Activated CD4-positive, alpha-beta T cell treated with anti-CD3 and anti-CD28 coated beads, Interleukin-2, amount 50 U/mL, for 4 hours (primary cell): Measurements from ENCODE around the gene TMEM270.
"Not testable (repeated sequence)": the region's sequence is repeated elsewhere in the genome, so short reads cannot be mapped to it uniquely, and the experiment has no call there.

Source experiments
- DNase-seq, 2 experiments: peaks; one replicate each; pipeline ENCODE4 v3.0.0-alpha.2; 2020

The TMEM270 gene

DNA sequence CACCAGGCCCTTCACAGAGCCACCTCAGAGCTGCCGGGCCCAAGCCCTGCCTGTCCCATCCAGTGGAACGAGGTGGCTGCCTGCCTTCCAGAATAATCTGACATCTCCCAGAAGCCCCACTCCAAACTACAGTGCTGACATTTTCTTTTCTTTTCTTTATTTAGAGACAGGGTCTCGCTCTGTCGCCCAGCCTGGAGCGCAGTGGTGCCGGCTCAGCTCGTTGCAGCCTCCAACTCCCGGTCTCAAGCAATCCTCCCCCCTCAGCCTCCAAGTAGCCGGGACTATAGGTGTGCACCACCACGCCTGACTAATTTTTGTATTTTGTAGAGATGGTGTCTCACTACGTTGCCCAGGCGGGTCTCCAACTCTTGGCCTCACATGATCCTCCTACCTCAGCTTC, 346 bp downstream of the TMEM270 start:
- DNase-seq: no peak

DNA sequence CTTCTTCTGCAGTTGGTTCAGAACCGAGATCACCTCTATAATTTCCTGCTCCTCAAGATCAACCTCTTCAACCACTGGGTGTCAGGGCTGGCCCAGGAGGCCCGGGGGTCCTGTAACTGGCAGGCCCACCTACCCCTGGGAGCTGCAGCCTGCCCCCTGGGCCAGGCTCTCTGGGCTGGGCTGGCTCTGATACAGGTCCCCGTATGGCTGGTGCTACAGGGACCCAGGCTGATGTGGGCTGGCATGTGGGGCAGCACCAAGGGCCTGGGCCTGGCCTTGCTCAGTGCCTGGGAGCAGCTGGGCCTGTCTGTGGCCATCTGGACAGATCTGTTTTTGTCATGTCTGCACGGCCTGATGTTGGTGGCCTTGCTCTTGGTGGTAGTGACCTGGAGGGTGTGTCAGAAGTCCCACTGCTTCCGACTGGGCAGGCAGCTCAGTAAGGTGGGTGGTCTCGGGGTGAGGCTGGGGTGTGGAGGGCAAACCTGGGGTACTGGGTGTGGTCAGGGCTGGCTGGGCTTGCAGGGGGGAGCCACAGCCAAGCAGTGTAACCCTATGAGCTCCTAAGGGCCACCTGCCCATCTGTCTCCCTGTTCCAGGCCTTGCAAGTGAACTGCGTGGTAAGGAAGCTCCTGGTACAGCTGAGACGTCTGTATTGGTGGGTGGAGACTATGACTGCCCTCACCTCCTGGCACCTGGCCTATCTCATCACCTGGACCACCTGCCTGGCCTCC, 4.2 kb downstream of the TMEM270 start:
- DNase-seq: no peak

DNA sequence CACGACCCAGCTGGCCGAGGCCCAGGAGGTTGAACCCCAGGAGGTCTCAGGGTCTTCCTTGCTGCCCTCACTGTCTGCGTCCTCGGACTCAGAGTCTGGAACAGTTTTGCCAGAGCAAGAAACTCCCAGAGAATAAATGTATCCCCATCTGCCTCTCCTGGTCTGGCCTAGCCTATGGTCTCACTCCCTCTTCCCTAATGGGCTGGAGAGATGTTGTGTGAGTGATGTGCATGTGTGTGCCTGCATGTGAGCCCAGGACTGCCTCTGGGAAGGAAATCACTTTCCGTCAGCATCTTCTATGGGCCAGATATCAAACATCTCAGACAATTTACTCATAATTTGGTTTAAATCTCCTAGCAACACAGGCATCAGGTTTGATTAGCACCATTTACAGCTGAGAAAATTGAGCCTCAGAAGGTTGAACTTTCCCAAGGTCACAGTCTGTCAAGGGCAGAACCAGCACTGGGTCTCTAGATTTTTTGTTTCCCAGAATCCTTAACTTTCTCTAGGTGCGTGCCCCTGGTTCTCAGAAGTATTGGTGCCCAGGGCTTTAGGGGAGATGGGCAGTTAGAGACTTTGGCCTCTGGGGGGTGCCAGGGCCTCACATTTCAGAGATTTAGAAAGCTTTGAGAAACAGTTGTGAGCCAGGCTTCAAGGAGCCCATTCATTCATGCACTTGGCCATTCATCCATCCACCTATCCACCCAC, 4.9 kb downstream of the TMEM270 start:
- DNase-seq: no peak

DNA sequence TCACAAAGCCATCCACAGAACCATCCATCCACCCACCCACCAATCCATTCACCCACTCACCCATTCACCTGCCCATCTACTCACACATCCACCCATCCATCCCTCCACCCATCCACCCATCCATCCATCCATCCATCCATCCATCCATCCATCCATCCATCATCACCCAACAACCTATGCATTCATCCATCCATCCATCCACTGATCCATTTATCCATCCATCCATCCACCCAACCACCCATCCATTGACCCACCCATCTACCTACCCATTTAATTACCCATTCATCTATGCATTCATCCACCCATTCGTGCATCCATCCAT, 5.4 kb downstream of the TMEM270 start:
- DNase-seq: no peak

DNA sequence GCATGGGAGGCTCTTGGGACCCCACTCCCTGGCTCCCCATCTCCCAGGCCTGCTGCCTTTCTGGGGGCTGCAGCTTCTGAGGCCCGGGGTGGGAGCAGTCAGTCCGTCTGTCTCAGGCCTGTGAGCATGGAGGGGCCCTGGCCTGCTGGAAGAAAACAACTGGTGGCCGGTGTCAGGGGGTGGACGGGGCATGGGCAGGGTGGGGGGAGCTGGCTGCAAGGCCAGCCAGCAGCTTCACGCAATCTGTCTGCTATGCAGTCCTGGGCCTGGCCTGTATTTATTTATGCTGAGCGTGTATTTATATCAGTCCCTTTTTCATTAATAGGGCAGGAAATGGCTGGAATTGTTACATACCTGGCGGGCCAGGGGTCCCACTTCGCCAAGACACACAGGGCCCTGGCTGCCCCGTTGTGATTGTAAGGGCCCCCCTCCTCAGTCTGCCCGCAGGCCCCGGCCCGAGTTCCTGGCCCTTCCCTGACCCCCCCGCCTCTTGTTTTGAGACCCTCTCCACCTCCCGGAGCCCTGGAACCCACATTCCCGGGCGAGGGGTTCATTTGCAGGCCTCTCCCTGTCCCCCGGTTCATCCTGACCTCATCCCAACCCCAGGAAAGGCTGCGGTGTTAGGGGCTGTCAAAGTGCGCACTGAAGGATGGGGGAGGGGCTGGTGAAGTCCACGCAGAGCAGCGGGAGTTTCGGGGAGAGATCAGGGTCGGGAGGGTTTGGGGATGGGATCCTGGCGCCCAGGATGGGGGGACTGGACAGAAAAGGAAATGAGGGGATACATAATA, 8.2 kb downstream of the TMEM270 start:
- DNase-seq: no peak

DNA sequence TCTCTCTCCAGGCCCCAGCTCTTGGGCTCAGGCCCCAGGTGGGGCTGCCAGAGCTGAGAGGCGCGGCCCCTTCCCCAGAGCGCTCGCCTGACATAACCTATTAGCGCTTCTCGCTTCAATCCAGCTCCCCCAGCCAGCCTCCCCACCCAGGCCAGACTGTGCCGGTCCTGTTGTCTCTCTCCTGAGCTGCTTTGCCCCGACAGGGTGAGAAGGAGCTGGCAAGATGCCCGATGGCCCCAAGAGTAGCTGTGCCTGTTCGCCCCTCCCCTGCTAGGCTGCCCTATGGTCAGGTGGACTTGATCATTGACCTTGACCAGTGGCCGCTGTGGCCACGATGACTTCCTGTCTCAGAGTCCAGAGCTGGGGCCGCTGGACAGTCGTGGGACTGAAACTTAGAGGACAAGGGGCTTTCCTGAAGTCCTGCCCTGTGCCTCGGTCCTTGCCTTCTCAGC, 9.1 kb downstream of the TMEM270 start:
- no peak for DNase-seq

DNA sequence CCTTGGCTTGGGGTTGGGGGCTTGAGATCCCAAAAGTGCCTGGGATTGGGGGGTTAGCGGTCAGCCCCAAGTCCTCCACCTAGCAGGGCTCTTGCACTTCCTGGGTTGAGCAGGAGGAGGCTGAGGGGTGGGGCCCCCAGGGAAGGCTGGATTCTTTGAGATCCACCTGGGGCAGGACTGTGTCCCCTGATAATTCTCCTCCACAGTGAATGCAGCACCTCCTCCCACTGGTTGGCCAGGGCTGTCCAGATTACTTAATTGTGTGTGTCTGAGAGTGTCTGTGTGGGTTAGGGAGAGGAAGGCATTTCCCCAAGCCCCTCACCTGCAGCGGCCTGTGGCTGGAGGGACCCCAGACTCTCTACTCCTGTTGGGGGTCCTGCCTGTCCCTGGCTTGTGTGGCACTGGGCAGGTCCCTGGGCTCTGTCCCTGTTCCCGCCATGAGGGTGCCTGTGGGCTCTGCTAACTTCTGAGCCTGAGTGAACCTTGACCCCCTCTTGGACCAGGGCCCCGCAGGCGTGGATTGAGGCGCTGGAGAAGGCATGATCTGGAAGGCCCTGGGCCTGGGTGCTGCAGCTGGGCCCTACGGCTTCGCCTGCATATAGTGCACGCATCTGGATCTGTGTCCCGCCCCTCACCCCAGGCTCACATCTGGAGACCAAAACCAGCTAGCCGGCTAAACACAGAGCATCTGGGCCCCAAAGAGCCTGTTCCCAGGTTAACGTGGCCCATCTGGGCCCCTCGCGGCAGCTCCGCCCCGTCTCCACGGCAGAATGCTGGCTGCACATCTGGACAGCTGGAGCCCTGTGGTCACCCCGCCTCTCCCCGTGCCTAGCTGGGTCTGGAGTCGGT, 10.4 kb downstream of the TMEM270 start:
- no peak for DNase-seq

DNA sequence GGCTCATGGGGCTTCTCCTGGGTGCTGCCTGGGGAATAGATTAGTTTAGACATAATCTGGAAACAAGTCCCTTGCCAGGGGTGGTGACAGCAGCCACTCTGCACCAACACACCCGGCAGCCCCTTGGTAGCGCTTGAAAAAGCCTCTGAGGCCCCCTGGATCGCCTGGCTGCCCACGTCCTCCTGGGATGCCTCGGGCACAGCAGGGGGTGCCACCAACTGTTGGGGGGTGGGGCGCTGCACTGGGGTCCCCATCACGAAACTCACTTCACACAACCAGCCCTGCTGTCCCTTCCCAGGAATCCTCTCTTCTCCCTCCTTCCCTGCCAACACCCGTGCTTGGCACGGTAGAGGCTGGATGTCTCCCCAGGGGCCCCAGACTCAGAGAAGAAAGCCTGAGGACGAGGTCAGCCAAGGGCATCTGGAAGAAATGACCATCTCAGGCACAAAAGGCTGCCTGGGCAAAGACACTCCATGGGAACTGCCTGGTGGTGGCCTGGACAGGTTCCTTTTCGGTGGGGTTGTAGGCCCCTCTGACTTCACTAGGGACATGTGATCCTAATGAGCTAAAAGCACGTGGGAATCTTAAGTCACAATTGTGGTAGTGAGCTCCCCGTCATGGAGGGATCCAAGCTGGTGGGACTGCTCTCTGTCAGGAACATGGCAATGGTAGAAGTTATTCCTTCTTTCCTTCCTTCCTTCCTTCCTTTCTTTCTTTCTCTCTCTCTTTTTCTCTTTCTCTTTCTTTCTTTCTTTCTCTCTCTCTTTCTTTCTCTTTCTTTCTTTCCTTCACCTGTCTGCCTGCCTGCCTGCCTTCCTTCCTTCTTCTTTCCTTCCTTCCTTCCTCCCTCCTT, 11.3 kb downstream of the TMEM270 start:
- no peak for DNase-seq

DNA sequence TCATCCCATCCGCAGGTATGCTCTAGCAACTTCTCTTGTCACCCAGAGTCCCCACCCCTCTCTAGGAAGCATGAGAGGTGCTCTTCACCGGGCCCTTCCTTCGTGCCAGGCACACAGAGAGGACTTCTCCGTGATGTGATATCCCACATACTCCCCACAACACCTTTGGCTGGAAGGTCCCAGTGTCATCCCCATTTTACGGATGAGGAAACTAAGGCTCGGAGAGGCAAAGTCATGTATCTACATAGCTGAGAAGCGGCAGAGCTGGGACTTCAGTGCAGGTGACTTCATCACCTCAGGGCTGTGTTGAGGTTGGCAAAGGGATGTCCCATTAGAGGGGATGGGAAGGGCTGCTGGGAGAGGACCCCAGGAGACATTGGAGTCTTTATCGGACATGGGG, 15.4 kb downstream of the TMEM270 start:
- DNase-seq: no peak

DNA sequence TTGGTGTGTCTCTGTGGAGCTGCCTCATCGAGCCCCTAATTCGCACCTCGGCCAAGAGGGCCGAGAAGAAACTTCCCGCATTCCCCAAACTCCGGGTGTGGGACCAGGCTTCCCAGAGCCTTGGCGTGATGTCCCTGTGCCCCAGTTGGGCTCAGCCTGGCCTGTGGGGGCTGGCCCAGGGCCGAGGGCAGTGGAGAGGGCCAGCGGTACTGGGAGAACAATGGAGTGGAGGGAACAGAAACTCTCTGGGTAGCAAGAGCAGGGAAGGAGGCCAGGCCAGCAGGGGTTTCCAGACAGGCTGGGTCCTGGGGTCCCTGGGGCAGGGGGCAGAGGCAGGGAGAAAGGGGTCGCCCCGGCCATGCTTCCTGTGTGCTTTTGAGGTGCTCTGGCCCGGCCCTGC, 16.0 kb downstream of the TMEM270 start:
- DNase-seq: no peak

DNA sequence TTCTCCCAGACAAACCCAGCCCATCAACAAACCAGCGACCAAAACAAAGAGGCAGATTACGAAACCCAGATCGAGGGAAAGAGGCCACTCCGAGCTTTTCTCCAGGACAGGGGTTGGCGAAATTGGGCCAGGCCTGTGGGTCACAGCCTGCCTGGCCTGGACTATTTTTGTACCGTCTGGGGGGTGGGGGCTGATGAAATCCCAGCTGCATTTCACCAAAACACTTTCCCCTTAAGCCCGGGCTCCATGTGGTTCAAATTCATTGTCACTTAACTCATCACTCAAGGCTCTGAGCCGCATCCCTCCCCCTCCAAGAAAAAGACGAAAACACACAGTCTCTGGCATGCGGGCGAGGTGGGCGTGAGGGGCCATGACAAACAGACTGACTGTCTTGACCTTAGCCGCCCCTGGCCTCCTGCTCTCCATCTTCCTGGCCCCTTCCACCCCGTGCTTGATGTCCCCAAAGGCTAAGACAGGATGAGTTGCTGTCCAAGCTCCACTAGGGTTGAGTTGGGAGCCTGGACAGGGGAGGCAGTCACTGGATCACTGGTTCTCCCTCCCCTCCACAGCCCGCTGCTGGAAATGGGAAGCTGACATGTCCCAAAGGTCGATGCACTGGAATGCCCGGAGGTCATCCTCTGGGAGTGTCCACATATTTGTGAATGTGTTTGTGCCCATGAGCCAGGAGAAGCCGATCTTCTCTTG, 19.2 kb downstream of the TMEM270 start:
- DNase-seq: no peak

DNA sequence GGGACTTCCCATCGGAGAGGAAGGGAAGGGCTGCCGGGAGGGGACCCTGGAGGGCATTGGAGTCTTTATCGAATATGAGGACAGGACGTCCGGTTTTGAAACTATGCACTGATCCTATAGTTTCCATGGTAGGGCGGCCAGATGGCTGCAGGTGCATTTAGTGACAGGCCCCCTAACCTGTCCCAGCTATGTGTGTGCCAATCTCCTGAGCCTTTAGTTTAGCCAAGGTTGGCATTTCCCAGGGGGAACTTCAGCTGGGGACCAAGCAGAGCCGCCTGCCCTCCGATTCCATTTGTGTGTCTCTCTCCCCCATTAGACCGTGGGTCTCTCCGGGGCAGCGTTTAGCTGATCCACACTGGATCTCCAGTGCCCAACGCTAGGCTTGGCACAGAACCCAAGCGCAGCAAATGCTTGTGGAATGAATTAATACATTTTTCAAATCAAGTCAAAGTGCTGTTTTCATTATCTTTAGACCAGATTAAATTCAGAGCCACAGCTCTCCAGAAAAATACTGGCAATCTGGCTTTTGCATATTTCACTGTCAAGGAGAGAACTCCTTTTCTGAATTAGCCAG, 19.9 kb downstream of the TMEM270 start:
- DNase-seq: no peak

DNA sequence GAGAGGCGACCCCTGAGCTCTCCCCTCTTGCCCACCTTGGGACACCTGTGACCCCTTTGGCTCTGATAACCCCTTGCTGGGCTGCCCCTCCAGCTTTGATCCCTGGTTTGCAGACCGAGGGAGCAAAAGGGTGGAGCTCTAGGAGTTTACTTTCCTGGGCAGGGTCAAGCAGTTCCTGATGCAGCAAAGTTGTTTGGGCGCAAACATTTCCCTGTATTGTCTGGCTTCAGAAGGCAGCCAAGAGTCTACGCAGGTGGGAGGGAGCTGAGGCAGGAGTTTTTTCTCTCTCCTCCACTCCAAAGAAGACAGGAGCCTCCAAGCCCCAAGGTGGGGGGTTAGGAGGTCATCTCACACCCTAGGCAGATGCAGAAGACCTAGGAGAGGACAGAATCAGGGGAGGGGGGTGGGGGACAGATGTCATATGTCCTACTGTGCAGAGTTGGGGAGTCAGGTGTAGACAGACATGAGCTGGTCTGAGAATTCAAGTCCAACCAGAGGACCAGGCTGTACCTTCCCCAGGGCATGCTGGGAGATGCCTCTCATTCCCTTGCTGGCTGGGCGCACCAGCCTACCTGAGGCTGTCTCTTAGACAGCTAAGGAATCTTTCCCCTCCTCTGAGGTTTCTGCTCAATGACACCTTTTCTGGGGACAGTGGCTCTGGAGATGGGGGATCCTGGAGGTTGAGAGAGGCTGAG, 20.5 kb downstream of the TMEM270 start:
- DNase-seq: no peak

DNA sequence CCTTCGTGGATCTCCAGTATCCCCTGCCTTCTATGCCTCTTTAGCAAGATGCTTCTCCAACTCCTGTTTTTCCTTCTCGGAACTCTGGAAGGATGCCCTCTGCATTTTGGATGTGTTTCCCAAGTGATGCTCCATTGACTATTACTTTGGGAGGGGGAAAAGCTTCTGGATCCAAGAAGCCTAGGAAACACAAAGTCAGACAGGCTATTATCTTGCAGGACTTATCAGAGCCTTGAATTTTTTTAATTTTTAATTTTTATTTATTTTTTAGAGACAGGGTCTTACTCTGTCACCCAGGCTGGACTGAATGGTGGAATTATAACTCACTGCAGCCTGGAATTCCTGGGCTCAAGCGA, 21.1 kb downstream of the TMEM270 start:
- no peak for DNase-seq

DNA sequence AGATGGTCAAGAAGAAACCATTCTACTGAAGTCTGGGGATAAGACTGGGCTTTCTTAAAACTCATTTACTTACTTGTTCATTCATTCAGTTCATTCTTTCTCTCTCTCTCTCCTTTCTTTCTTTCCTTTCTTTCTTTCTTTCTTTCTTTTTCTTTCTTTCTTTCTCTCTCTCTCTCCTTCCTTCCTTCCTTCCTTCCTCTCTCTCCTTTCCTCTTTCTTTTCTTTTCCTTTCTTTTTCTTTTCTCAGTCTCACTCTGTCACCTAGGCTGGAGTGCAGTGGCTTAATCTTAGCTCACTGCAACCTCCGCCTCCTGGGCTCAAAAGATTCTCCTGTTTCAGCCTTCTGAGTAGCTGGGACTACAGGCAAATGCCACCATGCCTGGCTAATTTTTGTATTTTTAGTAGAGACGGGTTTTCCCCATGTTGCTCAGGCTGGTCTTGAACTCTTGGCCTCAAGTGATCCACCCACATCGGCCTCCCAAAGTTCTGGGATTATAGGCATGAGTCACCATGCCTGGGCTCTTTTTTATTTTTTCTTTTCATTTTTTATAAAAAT, 24.0 kb downstream of the TMEM270 start:
- DNase-seq: not testable (repeated sequence)

DNA sequence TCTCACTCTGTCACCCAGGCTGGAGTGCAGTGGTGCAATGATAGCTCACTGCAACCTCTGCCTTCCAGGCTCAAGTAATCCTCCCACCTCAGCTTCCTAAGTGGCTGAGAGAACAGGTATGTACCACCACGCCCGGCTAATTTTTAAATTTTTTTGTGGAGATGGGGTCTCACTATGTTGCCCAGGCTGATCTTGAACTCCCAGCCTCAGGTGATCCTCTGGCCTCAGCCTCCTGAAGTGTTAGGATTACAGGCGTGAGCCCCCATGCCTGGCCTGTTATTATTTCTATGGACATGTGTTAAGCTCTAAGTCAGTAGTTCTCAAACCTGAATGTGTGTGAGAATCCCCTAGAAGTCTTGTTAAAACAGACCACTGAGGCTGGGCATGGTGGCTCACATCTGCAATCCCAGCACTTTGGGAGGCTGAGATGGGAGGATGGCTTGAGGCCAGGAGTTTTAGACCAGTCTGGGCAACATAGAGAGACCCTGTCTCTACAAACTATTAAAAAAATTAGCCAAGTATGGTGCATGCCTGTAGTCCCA, 24.5 kb downstream of the TMEM270 start:
- DNase-seq: no peak

DNA sequence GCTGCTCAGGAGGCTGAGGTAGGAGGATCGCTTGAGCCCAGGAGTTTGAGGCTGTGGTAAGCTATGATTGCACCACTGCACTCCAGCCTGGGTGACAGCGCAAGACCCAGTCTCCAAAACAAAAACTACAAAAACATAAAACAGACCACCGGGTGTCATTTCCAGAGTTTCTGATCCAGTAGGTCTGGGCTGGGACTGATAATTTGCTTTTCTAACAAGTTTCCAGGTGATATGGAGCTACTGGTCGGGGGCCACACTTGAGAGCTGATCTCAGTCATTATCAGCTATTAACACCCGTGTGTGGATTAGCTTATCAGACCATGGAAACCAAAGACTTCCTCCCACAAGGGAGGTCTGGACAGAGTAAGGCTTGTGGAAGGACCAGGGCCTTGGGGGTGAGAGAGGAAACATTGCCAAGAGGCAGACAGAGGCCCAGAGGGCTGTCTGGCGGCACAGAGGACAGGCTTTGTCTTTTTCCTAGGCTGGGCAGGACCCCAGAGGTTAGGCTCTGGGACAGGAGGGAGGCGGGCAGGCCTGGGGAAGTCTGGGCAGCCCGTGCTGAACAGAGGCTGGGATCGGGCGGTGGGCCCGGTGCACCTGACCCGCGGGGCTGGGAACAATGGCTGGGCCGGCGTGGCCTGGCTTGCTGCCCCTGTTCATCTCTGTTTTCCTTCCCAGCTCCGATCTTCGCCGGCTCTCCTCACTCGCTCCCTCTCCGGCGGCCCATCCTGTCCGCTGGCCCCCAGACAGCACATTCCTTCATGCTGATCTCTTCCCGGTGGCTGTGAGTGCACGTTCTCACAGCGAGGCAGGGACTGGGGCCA, 25.2 kb downstream of the TMEM270 start:
- no peak for DNase-seq

DNA sequence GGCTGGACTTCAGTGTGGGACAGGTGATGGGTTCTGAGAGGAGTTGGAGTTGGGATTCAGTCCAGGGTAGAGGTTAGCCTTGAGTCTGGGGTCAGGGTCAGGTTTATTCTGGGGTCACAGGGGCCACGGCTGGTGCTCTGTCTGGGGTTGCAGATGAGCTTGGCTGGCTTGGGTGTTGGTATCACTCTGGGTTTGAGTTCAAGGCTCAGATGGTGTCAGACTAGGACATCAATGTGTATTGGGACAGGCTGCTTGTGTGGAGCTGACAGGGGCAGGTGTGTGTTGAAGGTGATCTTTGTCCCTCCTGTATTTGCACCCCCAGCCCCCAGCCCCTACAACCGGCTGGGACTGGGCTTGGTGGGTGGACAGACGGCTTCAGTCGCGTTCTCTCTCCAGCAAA, 26.8 kb downstream of the TMEM270 start:
- no peak for DNase-seq

DNA sequence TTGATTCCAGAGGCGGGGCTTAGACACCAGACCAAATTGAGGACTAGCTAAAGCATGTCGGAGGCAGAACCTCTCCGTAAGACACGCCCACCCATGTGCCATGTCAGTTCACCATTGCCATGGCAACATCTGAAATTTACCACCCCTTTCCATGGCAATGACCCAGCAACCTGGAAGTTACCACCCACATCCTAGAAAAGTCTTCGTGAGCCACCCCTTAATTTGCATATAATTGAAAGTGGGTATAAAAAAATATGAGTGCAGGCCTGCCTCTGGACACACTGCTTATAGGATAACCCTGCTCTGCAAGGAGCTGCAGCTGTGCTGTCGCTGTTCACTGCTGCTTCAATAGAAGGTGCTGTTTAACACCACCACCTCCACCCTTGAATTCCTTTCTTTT, 28.0 kb downstream of the TMEM270 start:
- DNase-seq: no peak
